Breast epithelium (tissue), 4 donors: Measurements from ENCODE around the gene SLC66A2. TPM values are rescaled to one million over a fixed set of nuclear protein-coding genes. Genes with fewer than 3 reads are reported as not detected.

ENCODE experiments used
- DNase-seq, 2 donors: peaks; one replicate each; pipeline ENCODE4 v3.0.0-alpha.2; 2019; ENCODE audit warnings: low spot score in 2 of 2
- H3K27ac ChIP-seq, 2 donors: fragments of 200-600 bp; sonication (generic) in 1 of 2; one replicate each; pipeline ENCODE4 v1.5.1; 2016 to 2019; ENCODE audit warnings: mild to moderate bottlenecking in 1 of 2
- H3K27me3 ChIP-seq, 2 donors: fragments of 200-600 bp; sonication (generic) in 1 of 2; one replicate each; pipeline versions ENCODE4 v1.5.1 to v1.6.0; 2017 to 2019; ENCODE audit warnings: control low read depth in 1 of 2, mild to moderate bottlenecking in 1 of 2
- H3K36me3 ChIP-seq: fragments of 200-600 bp; one replicate; pipeline ENCODE4 v1.5.1; 2019
- H3K4me1 ChIP-seq, 2 donors: fragments of 200-600 bp; sonication (generic); one replicate each; pipeline ENCODE4 v1.5.1; 2016 to 2019; ENCODE audit warnings: control low read depth in 1 of 2
- H3K4me3 ChIP-seq, 3 donors: fragments of 200-600 bp; sonication (generic); 1 replicate in 2 of 3; 2 replicates in 1 of 3; pipeline ENCODE4 v1.5.1; 2016 to 2019; ENCODE audit warnings: mild to moderate bottlenecking in 3 of 3, moderate library complexity in 2 of 3
- H3K9me3 ChIP-seq, 2 donors: fragments of 200-600 bp; sonication (generic) in 1 of 2; one replicate each; pipeline ENCODE4 v1.5.1; 2016 to 2019; ENCODE audit warnings: control low read depth in 1 of 2
- POLR2A ChIP-seq: fragments of 450-650 bp; IDR thresholded peaks from one replicate; pipeline ENCODE4 v1.6.1; 2016; ENCODE audit warnings: antibody characterized with exemption, mild to moderate bottlenecking, moderate library complexity
- POLR2AphosphoS5 ChIP-seq, 3 donors: sonication (generic); formaldehyde crosslinking; IDR thresholded peaks; one replicate each; pipeline ENCODE4 v1.6.1; 2017; ENCODE audit warnings: antibody characterized with exemption in 3 of 3
- intact Hi-C: fragments of 100-400 bp; cut with DNase I; formaldehyde crosslinking; loops from one replicate; pipeline ENCODE4 v1.15.1; 2023; ENCODE audit warnings: low total_unique reads
- total RNA-seq, 3 donors: library from RNA; depleted of rRNA; stranded (reverse); fragments of >200 nt; gene quantifications; one replicate each; pipeline ENCODE4 v1.1.0, GENCODE V29; 2016
- TF ChIP-seq, protein P1 (sequence below), 3 donors: fragments of 450-650 bp; IDR thresholded peaks; one replicate each; pipeline ENCODE4 v1.5.1; 2016 to 2017; ENCODE audit warnings: antibody characterized with exemption in 3 of 3, mild to moderate bottlenecking in 3 of 3, moderate library complexity in 3 of 3

SLC66A2 gene
- total RNA-seq, 3 donors from 2014 or later, result 45.2 to 141 (median 65.9) TPM

DNA sequence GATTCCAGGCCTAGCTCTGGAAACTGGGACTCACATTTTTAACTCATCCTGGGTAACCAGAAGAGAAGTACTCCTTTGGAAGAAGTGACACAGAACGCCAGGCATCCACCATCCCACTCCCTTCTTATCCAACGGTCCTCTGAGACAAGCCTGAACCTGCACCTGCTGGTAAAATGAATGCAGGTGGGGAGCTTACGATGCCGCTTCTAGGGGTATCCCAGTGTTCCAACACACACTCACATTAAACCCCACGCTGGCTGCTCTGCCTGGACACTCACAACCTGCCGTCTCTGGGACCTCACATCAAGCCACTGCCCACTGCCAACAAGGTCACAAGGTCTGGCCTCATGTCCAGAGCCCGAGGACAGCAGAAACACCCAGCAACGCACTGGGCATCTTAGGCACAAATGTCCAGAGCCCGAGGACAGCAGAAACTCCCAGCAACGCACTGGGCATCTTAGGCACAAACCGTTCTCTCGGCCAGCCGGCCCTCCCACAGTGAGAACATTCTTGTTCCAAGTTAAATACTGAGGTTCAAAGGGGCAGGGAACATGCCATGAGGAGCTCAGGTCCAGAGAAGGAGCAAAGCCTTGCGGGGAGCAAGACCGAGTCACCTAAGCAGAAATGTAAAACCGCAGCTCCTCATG is 9.9 kb downstream of the SLC66A2 start:
- no peaks in the 10 kb centered on the region for H3K27me3 ChIP-seq

DNA sequence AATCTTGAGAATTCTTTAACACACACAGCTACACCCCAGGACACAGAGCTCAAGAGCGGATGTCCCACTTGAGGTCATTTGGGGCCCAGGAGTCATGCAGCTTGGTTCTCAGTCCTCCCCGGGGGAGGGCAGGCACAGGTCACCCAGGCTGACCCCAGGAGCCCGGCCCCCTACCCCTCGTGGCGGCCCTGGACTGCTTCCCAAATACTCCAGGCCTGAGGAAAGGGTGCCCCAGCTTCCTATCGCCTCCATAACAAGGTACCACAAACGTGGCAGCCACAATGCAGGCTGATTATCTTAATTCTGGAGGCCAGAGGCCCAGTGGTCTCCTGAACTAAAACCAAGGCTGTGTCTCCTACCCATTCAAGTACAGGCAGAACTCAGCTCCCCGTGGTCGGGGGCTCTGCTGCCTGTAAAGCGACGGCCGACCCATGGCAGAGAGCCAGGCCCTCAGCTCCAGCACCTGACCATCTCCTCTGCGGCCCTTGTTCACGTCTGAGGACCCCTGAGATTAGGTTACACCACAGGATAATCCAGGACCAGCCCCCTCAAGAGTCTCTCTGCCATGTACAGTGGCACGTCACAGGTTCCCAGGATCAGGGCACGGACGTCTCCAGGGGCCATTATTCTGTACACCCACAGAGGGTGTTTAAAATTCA is 10.5 kb downstream of the SLC66A2 start:
- Histone ChIP-seq H3K27ac (peak overlapping the region; percentile 75 to 82), H3K4me3 (no peak overlapping the region), H3K27me3 (no peaks in the 10 kb centered on the region), H3K9me3 (no peaks in the 10 kb centered on the region), H3K4me1 (peaks cover 0 to 6% of the 10 kb centered on the region in 2 donors), H3K36me3 (no peaks in the 10 kb centered on the region)
- DNase-seq, result peak in 1 of 2 donors; percentile 19
- intact Hi-C loops, result no loop called here
- TF ChIP-seq POLR2AphosphoS5 (IDR thresholded peaks at IDR 0.05), result no peak

More for the DNA sequence above, 9.9 kb downstream of the SLC66A2 start:
- DNase-seq, result peak; percentile 34 to 45
- H3K4me3 ChIP-seq, result peak overlapping the region in 1 of 3 donors; percentile 13
- TF ChIP-seq, protein P1, sequence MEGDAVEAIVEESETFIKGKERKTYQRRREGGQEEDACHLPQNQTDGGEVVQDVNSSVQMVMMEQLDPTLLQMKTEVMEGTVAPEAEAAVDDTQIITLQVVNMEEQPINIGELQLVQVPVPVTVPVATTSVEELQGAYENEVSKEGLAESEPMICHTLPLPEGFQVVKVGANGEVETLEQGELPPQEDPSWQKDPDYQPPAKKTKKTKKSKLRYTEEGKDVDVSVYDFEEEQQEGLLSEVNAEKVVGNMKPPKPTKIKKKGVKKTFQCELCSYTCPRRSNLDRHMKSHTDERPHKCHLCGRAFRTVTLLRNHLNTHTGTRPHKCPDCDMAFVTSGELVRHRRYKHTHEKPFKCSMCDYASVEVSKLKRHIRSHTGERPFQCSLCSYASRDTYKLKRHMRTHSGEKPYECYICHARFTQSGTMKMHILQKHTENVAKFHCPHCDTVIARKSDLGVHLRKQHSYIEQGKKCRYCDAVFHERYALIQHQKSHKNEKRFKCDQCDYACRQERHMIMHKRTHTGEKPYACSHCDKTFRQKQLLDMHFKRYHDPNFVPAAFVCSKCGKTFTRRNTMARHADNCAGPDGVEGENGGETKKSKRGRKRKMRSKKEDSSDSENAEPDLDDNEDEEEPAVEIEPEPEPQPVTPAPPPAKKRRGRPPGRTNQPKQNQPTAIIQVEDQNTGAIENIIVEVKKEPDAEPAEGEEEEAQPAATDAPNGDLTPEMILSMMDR (IDR thresholded peaks at IDR 0.05), result no peak
- TF ChIP-seq POLR2AphosphoS5 (IDR thresholded peaks at IDR 0.05) (no peak), POLR2A (no peak)
- peak overlapping the region; percentile 75 to 82 for H3K27ac ChIP-seq
- intact Hi-C loops, result no loop called here
- H3K4me1 ChIP-seq, result peaks cover 0 to 6% of the 10 kb centered on the region in 2 donors
- H3K36me3 ChIP-seq, result no peaks in the 10 kb centered on the region
- H3K9me3 ChIP-seq, result no peaks in the 10 kb centered on the region

DNA sequence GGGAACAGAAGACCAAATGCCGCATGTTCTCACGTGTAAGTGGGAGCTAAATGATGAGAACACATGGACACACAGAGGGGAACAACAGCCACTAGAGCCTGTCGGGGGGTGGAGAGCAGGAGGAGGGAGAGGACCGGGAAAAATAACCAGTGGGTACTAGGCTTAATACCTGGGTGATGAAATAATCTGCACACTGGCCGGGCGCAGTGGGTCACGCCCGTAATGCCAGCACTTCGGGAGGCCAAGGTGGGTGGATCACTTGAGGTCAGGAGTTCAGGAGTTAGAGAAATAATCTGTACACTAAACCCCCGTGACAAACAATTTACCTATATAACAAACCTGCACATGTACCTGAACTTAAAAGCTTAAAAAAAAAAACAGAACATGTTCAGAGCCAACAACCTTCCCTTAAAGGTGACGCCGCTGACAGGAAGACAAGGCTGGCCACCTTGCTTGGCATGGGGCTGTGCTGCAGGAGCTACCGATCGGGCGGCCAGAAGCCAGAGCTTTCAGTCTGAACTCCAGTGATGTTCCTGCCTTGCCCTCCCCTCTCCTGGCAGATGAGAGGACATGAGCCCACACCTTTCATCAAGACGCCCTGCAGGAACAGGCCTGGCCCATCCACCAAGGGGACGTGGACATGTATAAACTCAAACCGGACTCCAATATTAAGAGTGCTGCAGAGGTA is 11.2 kb downstream of the SLC66A2 start:
- Histone ChIP-seq H3K36me3 (no peaks in the 10 kb centered on the region), H3K27me3 (no peaks in the 10 kb centered on the region), H3K27ac (peak overlapping the region; percentile 75 to 82), H3K4me3 (no peak overlapping the region), H3K4me1 (peaks cover 0 to 6% of the 10 kb centered on the region in 2 donors), H3K9me3 (peaks cover 0 to 5% of the 10 kb centered on the region in 2 donors)
- intact Hi-C loops, result no loop called here
- peak in 1 of 2 donors; percentile 46 for DNase-seq
- no peak for TF ChIP-seq POLR2AphosphoS5 (IDR thresholded peaks at IDR 0.05)
- no peak for TF ChIP-seq POLR2A
- TF ChIP-seq, protein P1 (IDR thresholded peaks at IDR 0.05), result no peak

DNA sequence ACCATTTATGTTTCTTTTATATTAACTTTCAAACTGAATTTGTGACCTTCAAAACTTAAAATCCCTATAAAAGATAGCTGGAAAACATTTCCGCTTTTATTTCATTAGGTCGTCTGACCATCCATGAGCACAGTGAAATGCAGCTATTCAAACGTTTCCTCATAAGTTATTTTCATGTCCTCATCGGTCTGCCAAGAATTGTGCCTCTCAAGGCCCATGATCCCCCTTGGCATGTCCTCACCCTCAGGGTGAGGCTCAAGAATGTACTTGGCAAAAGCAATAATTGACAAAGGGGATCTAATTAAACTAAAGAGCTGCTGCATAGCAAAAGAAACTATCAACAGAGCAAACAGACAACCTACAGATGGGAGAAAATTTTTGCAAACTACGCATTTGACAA is 12.4 kb downstream of the SLC66A2 start:
- DNase-seq, result peak; percentile 17 to 82
- intact Hi-C loops, result no loop called here
- no peaks in the 10 kb centered on the region for H3K27me3 ChIP-seq
- H3K36me3 ChIP-seq, result no peaks in the 10 kb centered on the region
- peaks cover 0 to 5% of the 10 kb centered on the region in 2 donors for H3K9me3 ChIP-seq
- TF ChIP-seq, protein P1 (IDR thresholded peaks at IDR 0.05), result no peak
- no peak for TF ChIP-seq POLR2A
- peak in 2 of 3 donors; percentile 39 to 67 for TF ChIP-seq POLR2AphosphoS5 (IDR thresholded peaks at IDR 0.05)
- no peaks in the 10 kb centered on the region for H3K4me1 ChIP-seq
- peak overlapping the region; percentile 82 to 87 for H3K27ac ChIP-seq
- no peak overlapping the region for H3K4me3 ChIP-seq

DNA sequence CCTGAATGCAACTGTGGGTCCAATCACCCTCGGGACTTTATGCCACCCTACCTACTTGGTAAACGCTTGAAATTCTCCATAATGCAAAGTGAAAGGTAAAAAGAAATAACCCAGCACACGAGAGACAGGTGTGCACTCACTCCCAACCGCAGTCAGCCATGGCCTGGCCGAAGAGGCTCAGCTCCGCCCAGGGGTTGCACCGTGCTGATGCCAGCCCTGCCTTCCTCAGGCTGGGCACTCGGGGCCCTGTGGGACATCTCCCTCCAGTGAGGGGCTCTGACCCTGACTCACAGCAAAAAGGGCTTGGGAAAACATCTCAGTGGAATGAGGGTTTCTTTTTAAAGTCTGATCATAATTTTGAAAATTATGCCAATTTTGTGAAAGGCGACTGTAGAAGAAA is 13.3 kb downstream of the SLC66A2 start:
- peak in 1 of 2 donors; percentile 10 for DNase-seq
- H3K9me3 ChIP-seq, result peaks cover 1 to 5% of the 10 kb centered on the region in 2 donors
- no peaks in the 10 kb centered on the region for H3K36me3 ChIP-seq
- H3K4me3 ChIP-seq, result no peak overlapping the region
- peak overlapping the region; percentile 82 to 87 for H3K27ac ChIP-seq
- no peaks in the 10 kb centered on the region for H3K4me1 ChIP-seq
- H3K27me3 ChIP-seq, result no peaks in the 10 kb centered on the region
- intact Hi-C loops, result no loop called here
- TF ChIP-seq, protein P1 (IDR thresholded peaks at IDR 0.05), result no peak
- TF ChIP-seq POLR2AphosphoS5 (IDR thresholded peaks at IDR 0.05), result no peak
- no peak for TF ChIP-seq POLR2A
